C4-2B (cell line): ENCODE data around the gene CHD5.

ENCODE experiments used
- CTCF ChIP-seq: fragments of 450-650 bp; conservative IDR thresholded peaks from 2 replicates; pipeline ENCODE4 v1.5.1; 2017; ENCODE audit warnings: mild to moderate bottlenecking
- ZFX ChIP-seq: fragments of 450-650 bp; IDR thresholded peaks from 2 replicates; pipeline ENCODE4 v1.6.1; 2017

- TF ChIP-seq CTCF (no peak), ZFX (no peak)
These were observed 39.7 kb downstream of the CHD5 start for GRCh38 chr1:6140413-6140812.
